Left lobe of liver (tissue), 2 donors: Measurements from ENCODE around the gene KIF3C. TPM values are rescaled to one million over a fixed set of nuclear protein-coding genes. Genes with fewer than 3 reads are reported as not detected.
"Not testable (repeated sequence)": the region's sequence is repeated elsewhere in the genome, so short reads cannot be mapped to it uniquely, and the experiment has no call there.

Source experiments
- ATAC-seq: fragments of 200-7000 bp; cut with Tn5 transposase; one replicate; pipeline ENCODE4 v1.9.1; 2020; ENCODE audit warnings: mild to moderate bottlenecking, moderate library complexity
- DNase-seq: peaks from one replicate; pipeline ENCODE4 v3.0.0-alpha.2; 2020; ENCODE audit warnings: low spot score
- total RNA-seq: library from RNA; stranded (reverse); gene quantifications from one replicate; pipeline ENCODE4 v1.2.1, GENCODE V29; 2021
- donor health status: DM: no; HTN: no; CAD: no; lungs with moderate emphysema.
- donor health status: DM: no; HTN: yes; CAD: no.

Gene KIF3C
- total RNA-seq, 1 donor from 2014 or later, result 0.86 TPM

GRCh38 chr2:25920786-25921415 lies 61.4 kb downstream of the KIF3C start:
- DNase-seq (no peak), ATAC-seq (no peak)

- no peak for ATAC-seq
- no peak for DNase-seq
Measured at GRCh38 chr2:25920336-25920735, 62.0 kb downstream of the KIF3C start.

- no peak for ATAC-seq
- no peak for DNase-seq
Measured at GRCh38 chr2:25917832-25918231, 64.5 kb downstream of the KIF3C start.

GRCh38 chr2:25917411-25917810 lies 64.9 kb downstream of the KIF3C start:
- ATAC-seq, DNase-seq: not testable (repeated sequence)

- ATAC-seq, DNase-seq: not testable (repeated sequence)
Measured at GRCh38 chr2:25915944-25916772, 66.1 kb downstream of the KIF3C start.

- DNase-seq, ATAC-seq: not testable (repeated sequence)
Measured at GRCh38 chr2:25915411-25915810, 66.9 kb downstream of the KIF3C start.

GRCh38 chr2:25913696-25913973 lies 68.7 kb downstream of the KIF3C start:
- ATAC-seq, DNase-seq: not testable (repeated sequence)

- ATAC-seq (no peak), DNase-seq (no peak)
Measured at GRCh38 chr2:25912851-25913695, 69.2 kb downstream of the KIF3C start.

- ATAC-seq, DNase-seq: not testable (repeated sequence)
Measured at GRCh38 chr2:25909574-25909973, 72.7 kb downstream of the KIF3C start.

GRCh38 chr2:25905126-25905525 lies 77.2 kb downstream of the KIF3C start:
- ATAC-seq (no peak), DNase-seq (no peak)

GRCh38 chr2:25903216-25903776 lies 79.0 kb downstream of the KIF3C start:
- ATAC-seq, result no peak
- no peak for DNase-seq

GRCh38 chr2:25899404-25899970 lies 82.8 kb downstream of the KIF3C start:
- ATAC-seq, result no peak
- DNase-seq, result no peak

- no peak for DNase-seq
- no peak for ATAC-seq
Measured at GRCh38 chr2:25897506-25897905, 84.8 kb downstream of the KIF3C start.

GRCh38 chr2:25896308-25896707 lies 86.0 kb downstream of the KIF3C start:
- not testable (repeated sequence) for ATAC-seq, DNase-seq

GRCh38 chr2:25895610-25896009 lies 86.7 kb downstream of the KIF3C start:
- DNase-seq (no peak), ATAC-seq (no peak)

GRCh38 chr2:25895018-25895417 lies 87.3 kb downstream of the KIF3C start:
- no peak for DNase-seq
- no peak for ATAC-seq

GRCh38 chr2:25894135-25894830 lies 88.0 kb downstream of the KIF3C start:
- ATAC-seq, result peak; percentile 48
- peak; percentile 49 for DNase-seq

GRCh38 chr2:25891672-25892071 lies 90.6 kb downstream of the KIF3C start:
- DNase-seq (no peak), ATAC-seq (no peak)

- ATAC-seq (no peak), DNase-seq (no peak)
Measured at GRCh38 chr2:25887624-25888242, 94.6 kb downstream of the KIF3C start.

- DNase-seq (no peak), ATAC-seq (no peak)
Measured at GRCh38 chr2:25885933-25886332, 96.4 kb downstream of the KIF3C start.
